Fibroblast of lung (primary cell): ENCODE measurements around the gene NKTR.

Experiments
- EZH2 ChIP-seq: IDR thresholded peaks from 2 replicates; pipeline ENCODE4 v1.5.1; 2012; ENCODE audit warnings: low read length, control low read depth, mild to moderate bottlenecking; ENCODE audit errors: missing control alignments
- TF ChIP-seq, protein P1 (sequence below), 2 donors: IDR thresholded peaks in 1 of 2; conservative IDR thresholded peaks in 1 of 2; 1 replicate in 1 of 2; 2 replicates in 1 of 2; pipeline ENCODE4 v1.5.1; 2011 to 2012; ENCODE audit warnings: low read length in 2 of 2, control low read depth in 1 of 2, inconsistent platforms in 1 of 2, low read depth in 1 of 2, mild to moderate bottlenecking in 1 of 2

GRCh38 chr3:42697289-42698051, 97.0 kb downstream of the NKTR start:
- TF ChIP-seq EZH2, result no peak
- TF ChIP-seq, protein P1, sequence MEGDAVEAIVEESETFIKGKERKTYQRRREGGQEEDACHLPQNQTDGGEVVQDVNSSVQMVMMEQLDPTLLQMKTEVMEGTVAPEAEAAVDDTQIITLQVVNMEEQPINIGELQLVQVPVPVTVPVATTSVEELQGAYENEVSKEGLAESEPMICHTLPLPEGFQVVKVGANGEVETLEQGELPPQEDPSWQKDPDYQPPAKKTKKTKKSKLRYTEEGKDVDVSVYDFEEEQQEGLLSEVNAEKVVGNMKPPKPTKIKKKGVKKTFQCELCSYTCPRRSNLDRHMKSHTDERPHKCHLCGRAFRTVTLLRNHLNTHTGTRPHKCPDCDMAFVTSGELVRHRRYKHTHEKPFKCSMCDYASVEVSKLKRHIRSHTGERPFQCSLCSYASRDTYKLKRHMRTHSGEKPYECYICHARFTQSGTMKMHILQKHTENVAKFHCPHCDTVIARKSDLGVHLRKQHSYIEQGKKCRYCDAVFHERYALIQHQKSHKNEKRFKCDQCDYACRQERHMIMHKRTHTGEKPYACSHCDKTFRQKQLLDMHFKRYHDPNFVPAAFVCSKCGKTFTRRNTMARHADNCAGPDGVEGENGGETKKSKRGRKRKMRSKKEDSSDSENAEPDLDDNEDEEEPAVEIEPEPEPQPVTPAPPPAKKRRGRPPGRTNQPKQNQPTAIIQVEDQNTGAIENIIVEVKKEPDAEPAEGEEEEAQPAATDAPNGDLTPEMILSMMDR (conservative IDR thresholded peaks at IDR 0.05 in 1 of 2, IDR thresholded peaks at IDR 0.05 in 1 of 2; ENCODE audit: low read depth in 1 of 2, low read length in 2 of 2), result no peak
